ENCODE data around the gene PTP4A1.

- TF ChIP-seq CTCF (IDR thresholded peaks at IDR 0.05) = no peak
- no peak for TF ChIP-seq HMGXB4 (CRISPR knock-in tag; IDR thresholded peaks at IDR 0.05; ENCODE audit: borderline replicate concordance)
- no peak for TF ChIP-seq ZFP36 (IDR thresholded peaks at IDR 0.05; ENCODE audit: borderline replicate concordance, partially characterized antibody)
- TF ChIP-seq RCOR1 (IDR thresholded peaks at IDR 0.05; ENCODE audit: low read depth, low read length) = no peak
- TF ChIP-seq, protein P1, sequence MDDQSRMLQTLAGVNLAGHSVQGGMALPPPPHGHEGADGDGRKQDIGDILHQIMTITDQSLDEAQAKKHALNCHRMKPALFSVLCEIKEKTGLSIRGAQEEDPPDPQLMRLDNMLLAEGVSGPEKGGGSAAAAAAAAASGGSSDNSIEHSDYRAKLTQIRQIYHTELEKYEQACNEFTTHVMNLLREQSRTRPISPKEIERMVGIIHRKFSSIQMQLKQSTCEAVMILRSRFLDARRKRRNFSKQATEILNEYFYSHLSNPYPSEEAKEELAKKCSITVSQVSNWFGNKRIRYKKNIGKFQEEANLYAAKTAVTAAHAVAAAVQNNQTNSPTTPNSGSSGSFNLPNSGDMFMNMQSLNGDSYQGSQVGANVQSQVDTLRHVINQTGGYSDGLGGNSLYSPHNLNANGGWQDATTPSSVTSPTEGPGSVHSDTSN (IDR thresholded peaks at IDR 0.05) = no peak
- TF ChIP-seq, protein P2, sequence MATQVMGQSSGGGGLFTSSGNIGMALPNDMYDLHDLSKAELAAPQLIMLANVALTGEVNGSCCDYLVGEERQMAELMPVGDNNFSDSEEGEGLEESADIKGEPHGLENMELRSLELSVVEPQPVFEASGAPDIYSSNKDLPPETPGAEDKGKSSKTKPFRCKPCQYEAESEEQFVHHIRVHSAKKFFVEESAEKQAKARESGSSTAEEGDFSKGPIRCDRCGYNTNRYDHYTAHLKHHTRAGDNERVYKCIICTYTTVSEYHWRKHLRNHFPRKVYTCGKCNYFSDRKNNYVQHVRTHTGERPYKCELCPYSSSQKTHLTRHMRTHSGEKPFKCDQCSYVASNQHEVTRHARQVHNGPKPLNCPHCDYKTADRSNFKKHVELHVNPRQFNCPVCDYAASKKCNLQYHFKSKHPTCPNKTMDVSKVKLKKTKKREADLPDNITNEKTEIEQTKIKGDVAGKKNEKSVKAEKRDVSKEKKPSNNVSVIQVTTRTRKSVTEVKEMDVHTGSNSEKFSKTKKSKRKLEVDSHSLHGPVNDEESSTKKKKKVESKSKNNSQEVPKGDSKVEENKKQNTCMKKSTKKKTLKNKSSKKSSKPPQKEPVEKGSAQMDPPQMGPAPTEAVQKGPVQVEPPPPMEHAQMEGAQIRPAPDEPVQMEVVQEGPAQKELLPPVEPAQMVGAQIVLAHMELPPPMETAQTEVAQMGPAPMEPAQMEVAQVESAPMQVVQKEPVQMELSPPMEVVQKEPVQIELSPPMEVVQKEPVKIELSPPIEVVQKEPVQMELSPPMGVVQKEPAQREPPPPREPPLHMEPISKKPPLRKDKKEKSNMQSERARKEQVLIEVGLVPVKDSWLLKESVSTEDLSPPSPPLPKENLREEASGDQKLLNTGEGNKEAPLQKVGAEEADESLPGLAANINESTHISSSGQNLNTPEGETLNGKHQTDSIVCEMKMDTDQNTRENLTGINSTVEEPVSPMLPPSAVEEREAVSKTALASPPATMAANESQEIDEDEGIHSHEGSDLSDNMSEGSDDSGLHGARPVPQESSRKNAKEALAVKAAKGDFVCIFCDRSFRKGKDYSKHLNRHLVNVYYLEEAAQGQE (IDR thresholded peaks at IDR 0.05) = no peak
These were observed 20.6 kb downstream of the PTP4A1 start for GRCh38 chr6:63592886-63593285.

Data from A549 (cell line).